Memory B cell (primary cell): ENCODE data around the gene HECA.
"Not testable (repeated sequence)": the region's sequence is repeated elsewhere in the genome, so short reads cannot be mapped to it uniquely, and the experiment has no call there.

Source experiments
- ATAC-seq: fragments of 150-1000 bp; cut with Tn5 transposase; 2 replicates; pipeline ENCODE4 v1.10.0; 2021; ENCODE audit warnings: low read depth, mild to moderate bottlenecking, moderate library complexity
- DNase-seq, 2 donors: peaks; one replicate each; pipeline ENCODE4 v3.0.0; 2022; ENCODE audit warnings: low spot score in 2 of 2
- H3K27ac Mint-ChIP-seq: one replicate; pipeline ENCODE4 v1.8.0; 2022; ENCODE audit warnings: mild to moderate bottlenecking, moderate library complexity, mixed read lengths
- H3K27me3 Mint-ChIP-seq: one replicate; pipeline ENCODE4 v1.8.0; 2022; ENCODE audit warnings: mixed read lengths
- H3K36me3 Mint-ChIP-seq: one replicate; pipeline ENCODE4 v1.8.0; 2022; ENCODE audit warnings: mild to moderate bottlenecking, mixed read lengths
- H3K4me1 Mint-ChIP-seq: one replicate; pipeline ENCODE4 v1.8.0; 2022; ENCODE audit warnings: mixed read lengths
- H3K4me3 Mint-ChIP-seq: one replicate; pipeline ENCODE4 v1.8.0; 2022; ENCODE audit warnings: mild to moderate bottlenecking, moderate library complexity, mixed read lengths
- H3K9me3 Mint-ChIP-seq: one replicate; pipeline ENCODE4 v1.8.0; 2022; ENCODE audit warnings: mixed read lengths

The HECA gene, protein sequence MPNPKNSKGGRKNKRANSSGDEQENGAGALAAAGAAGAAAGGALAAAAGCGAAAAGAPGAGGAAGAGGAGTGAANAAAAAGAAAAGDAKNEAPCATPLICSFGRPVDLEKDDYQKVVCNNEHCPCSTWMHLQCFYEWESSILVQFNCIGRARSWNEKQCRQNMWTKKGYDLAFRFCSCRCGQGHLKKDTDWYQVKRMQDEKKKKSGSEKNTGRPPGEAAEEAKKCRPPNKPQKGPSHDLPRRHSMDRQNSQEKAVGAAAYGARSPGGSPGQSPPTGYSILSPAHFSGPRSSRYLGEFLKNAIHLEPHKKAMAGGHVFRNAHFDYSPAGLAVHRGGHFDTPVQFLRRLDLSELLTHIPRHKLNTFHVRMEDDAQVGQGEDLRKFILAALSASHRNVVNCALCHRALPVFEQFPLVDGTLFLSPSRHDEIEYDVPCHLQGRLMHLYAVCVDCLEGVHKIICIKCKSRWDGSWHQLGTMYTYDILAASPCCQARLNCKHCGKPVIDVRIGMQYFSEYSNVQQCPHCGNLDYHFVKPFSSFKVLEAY

DNA sequence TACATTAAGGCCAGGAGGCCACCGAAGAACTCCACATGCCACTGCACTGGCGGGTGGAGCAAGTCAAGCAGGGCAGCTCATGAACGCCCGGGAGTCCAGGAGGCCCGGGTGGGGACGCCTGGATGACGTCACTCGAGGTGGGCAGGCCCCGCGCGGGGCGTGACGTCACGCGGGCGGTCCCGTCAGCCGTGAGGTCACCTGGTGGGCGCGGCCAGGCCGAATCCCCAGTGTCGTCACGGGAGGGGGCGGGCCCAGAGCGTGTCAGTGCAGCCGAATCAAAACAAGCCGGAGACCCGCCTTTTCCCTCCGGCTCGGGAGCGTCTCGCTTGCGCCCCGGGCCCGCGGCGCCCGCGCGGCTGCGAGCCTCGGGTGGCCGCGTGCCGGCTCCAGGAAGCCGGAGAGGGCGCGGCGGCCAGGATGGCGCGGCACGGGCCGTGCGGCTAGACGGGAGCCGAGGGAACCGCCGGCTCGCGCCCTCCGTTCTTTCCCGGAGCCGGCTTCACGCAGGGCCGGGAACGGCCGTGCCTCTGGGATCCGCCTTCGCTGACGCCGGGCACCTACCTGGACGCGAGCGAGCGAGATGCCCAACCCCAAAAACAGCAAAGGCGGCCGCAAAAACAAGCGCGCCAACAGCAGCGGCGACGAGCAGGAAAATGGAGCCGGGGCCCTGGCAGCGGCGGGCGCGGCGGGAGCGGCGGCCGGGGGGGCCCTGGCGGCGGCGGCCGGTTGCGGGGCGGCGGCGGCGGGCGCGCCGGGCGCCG lies at the start of gene HECA:
Gene HECA, plus strand, starts transcription at position 264 of the 761 bp plus-strand sequence. Its CDS starts 317 bp downstream, at position 581.
- Mint-ChIP-seq H3K27me3 (no peaks in the 10 kb centered on the region), H3K27ac (peak within 1 kb of the TSS; percentile 100), H3K9me3 (no peaks in the 10 kb centered on the region), H3K4me3 (peak within 1 kb of the TSS; percentile 87), H3K36me3 (peaks cover 15% of the 10 kb centered on the region), H3K4me1 (peaks cover 55% of the 10 kb centered on the region)
- peak; percentile 100 for DNase-seq
- peak; percentile 73 for ATAC-seq

DNA sequence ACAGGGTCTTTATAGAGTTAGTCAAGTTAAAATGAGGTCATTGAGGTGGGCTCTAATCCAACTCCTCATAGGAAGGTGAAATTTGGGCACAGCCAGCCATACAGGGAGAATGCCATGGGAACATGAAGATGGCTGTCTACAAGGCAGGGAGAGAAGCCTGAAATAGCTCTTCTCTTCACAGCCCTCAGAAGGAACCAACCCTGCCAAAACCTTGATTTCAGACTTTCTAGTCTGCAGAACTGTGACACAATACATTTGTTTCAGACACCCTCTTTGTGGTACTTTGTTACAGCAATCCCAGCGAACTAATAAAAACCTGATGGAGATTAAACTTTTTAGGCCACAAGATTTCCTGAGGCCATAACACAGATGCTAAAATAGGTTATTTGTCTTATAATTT lies 43.1 kb upstream of the HECA start:
- ATAC-seq (no peak), DNase-seq (no peak)
- H3K27ac Mint-ChIP-seq = no peak overlapping the region
- H3K36me3 Mint-ChIP-seq = no peaks in the 10 kb centered on the region
- H3K4me1 Mint-ChIP-seq = peaks cover 2% of the 10 kb centered on the region
- H3K4me3 Mint-ChIP-seq = no peak overlapping the region
- H3K9me3 Mint-ChIP-seq = peaks cover 1% of the 10 kb centered on the region
- H3K27me3 Mint-ChIP-seq = peaks cover 1% of the 10 kb centered on the region

DNA sequence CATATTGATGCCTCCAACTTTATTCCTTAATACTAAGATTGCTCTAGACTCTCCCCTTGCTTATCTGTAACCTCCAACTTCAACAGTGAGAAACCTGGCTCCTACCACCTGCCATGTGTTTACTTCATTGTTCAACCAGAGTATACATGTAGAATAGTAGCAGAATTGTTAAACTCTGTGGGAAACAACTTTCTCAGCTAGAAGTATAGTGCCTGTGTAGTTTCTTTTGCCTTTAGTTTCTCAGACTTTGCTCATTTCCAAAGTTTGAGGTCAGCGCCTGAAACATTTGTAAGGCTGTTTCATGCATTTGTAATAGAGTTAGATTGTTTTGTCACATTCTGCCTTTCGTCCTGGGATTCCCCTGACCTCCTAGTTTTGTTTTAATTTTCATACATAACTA lies 34.9 kb upstream of the HECA start:
- no peak overlapping the region for H3K4me3 Mint-ChIP-seq
- H3K4me1 Mint-ChIP-seq = no peaks in the 10 kb centered on the region
- H3K27me3 Mint-ChIP-seq = peaks cover 6% of the 10 kb centered on the region
- H3K9me3 Mint-ChIP-seq = no peaks in the 10 kb centered on the region
- no peak overlapping the region for H3K27ac Mint-ChIP-seq
- no peaks in the 10 kb centered on the region for H3K36me3 Mint-ChIP-seq
- ATAC-seq (no peak), DNase-seq (no peak)

DNA sequence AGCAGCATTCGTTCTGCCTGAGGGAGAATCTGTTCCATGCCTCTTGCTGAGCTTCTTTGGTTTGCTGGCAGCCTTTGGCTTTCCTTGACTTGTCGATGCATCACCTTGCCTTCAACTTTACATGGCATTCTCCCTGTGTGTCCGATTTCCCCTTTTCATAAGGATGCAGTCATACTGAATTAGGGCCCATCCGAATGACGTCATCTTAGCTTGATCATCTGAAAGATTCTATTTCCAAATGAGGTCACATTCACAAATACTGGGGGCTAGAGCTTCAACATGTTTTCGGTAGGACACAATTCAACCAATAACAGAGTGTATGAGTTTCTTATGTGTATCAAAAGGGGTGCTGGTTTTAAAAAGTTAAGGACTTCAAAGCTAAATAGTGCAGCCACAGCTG lies 27.8 kb upstream of the HECA start:
- H3K4me3 Mint-ChIP-seq = no peak overlapping the region
- ATAC-seq (no peak), DNase-seq (no peak)
- H3K36me3 Mint-ChIP-seq = no peaks in the 10 kb centered on the region
- peaks cover 5% of the 10 kb centered on the region for H3K4me1 Mint-ChIP-seq
- H3K9me3 Mint-ChIP-seq = no peaks in the 10 kb centered on the region
- no peak overlapping the region for H3K27ac Mint-ChIP-seq
- H3K27me3 Mint-ChIP-seq = no peaks in the 10 kb centered on the region

DNA sequence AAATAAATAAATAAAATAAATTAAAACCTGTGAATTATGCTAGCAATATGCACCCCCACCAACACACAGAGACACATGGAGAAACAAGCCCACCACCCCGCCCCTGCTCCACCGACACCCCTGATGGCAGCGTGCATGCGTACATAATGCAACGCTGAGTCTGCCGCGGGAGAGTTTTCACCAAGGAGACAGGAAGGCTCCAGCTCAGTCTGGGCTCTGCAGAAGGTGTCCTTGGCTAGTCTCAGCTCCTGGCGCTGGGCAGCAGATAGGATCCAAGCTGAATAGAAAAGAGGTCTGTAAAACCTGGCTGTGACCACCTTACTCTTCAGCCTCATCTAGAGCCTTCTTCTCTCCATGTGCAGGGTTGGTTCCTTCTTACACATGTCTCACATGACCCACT lies 26.5 kb upstream of the HECA start:
- peaks cover 5% of the 10 kb centered on the region for H3K4me1 Mint-ChIP-seq
- H3K9me3 Mint-ChIP-seq = no peaks in the 10 kb centered on the region
- no peaks in the 10 kb centered on the region for H3K27me3 Mint-ChIP-seq
- no peaks in the 10 kb centered on the region for H3K36me3 Mint-ChIP-seq
- DNase-seq (no peak), ATAC-seq (no peak)
- H3K27ac Mint-ChIP-seq = no peak overlapping the region
- H3K4me3 Mint-ChIP-seq = no peak overlapping the region

DNA sequence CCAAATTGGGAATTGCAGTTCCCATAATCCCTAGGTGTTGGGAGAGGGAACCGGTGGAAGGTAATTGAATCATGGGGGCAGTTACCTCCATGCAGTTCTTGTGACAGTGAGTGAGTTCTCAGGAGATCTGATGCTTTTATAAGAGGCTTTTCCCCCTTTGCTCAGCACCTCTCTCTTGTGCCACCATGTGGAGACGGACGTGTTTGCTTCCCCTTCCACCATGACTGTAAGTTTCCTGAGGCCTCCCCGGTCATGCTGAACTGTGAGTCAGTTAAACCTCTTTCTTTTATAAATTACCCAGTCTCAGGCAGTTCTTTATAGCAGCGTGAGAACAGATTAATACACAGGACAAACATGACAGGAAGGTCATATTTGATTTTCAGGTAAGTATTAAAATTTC lies 25.3 kb upstream of the HECA start:
- H3K36me3 Mint-ChIP-seq = no peaks in the 10 kb centered on the region
- ATAC-seq = no peak
- no peaks in the 10 kb centered on the region for H3K27me3 Mint-ChIP-seq
- H3K4me3 Mint-ChIP-seq = no peak overlapping the region
- no peaks in the 10 kb centered on the region for H3K9me3 Mint-ChIP-seq
- H3K27ac Mint-ChIP-seq = no peak overlapping the region
- H3K4me1 Mint-ChIP-seq = peaks cover 5% of the 10 kb centered on the region
- peak in 1 of 2 donors; percentile 12 for DNase-seq

DNA sequence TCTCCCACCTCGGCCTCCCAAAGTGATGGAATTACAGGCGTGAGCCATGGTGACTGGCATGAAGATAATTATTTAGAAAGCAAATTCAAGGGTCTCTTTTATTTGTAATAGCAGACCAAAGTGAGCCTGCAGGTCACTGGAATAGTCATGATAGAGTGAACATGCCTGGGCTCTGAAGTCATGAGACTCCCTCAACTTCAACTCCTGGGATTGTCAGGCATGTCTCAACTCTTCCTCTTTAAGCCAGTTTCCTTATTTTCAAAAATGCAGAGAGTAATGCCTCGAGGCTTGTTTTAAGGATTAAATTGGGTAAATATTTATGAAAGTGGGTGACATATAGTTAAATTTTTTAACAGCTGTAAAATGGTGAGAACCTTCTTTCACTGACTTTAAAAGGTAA lies 22.7 kb upstream of the HECA start:
- H3K36me3 Mint-ChIP-seq = no peaks in the 10 kb centered on the region
- peaks cover 5% of the 10 kb centered on the region for H3K27me3 Mint-ChIP-seq
- peaks cover 5% of the 10 kb centered on the region for H3K4me1 Mint-ChIP-seq
- no peak overlapping the region for H3K4me3 Mint-ChIP-seq
- H3K27ac Mint-ChIP-seq = no peak overlapping the region
- no peak for DNase-seq
- H3K9me3 Mint-ChIP-seq = no peaks in the 10 kb centered on the region
- ATAC-seq = no peak

DNA sequence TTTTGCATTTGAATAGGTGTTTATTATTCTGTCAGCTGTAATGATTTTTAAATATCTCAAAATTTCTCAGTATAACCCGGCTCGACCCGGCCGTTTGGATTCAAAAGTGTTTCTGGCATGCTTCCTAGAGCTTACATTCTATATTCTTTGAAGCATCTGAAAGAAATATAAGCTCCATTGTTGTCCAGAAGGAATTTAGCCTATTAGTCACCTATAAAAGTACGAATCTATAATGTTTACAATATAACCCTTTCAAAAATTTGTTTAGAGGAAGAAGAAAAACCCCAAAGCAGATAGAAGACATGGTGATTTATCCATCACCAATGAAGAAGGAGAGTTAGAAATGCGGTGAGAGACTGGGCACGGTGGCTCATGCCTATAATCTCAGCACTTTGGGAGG lies 22.3 kb upstream of the HECA start:
- H3K36me3 Mint-ChIP-seq = no peaks in the 10 kb centered on the region
- peaks cover 5% of the 10 kb centered on the region for H3K4me1 Mint-ChIP-seq
- H3K27me3 Mint-ChIP-seq = peaks cover 5% of the 10 kb centered on the region
- DNase-seq (no peak), ATAC-seq (no peak)
- no peak overlapping the region for H3K27ac Mint-ChIP-seq
- H3K4me3 Mint-ChIP-seq = no peak overlapping the region
- H3K9me3 Mint-ChIP-seq = no peaks in the 10 kb centered on the region

DNA sequence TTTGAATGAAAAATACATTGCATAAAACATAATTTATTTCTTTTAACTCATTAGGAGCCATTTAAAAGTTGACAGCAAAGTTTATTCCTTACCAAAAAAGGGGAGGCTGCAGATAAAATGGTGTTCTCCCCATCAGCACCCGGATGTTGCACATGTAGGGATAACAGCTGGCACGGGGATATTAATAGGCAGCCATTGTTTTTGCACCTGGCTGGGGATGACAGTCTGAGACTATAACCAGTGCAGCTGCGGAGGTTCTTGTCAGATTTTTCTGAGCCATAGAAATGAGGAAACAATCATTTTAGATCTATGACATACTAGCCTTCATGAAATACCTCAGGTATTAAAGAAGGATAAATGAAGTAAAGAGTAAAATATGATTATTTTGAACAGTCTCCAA lies 20.1 kb upstream of the HECA start:
- Mint-ChIP-seq H3K9me3 (peaks cover under 1% of the 10 kb centered on the region), H3K27me3 (peaks cover 5% of the 10 kb centered on the region), H3K36me3 (no peaks in the 10 kb centered on the region), H3K4me1 (no peaks in the 10 kb centered on the region), H3K4me3 (no peak overlapping the region), H3K27ac (no peak overlapping the region)
- DNase-seq = no peak
- ATAC-seq = peak; percentile 38

DNA sequence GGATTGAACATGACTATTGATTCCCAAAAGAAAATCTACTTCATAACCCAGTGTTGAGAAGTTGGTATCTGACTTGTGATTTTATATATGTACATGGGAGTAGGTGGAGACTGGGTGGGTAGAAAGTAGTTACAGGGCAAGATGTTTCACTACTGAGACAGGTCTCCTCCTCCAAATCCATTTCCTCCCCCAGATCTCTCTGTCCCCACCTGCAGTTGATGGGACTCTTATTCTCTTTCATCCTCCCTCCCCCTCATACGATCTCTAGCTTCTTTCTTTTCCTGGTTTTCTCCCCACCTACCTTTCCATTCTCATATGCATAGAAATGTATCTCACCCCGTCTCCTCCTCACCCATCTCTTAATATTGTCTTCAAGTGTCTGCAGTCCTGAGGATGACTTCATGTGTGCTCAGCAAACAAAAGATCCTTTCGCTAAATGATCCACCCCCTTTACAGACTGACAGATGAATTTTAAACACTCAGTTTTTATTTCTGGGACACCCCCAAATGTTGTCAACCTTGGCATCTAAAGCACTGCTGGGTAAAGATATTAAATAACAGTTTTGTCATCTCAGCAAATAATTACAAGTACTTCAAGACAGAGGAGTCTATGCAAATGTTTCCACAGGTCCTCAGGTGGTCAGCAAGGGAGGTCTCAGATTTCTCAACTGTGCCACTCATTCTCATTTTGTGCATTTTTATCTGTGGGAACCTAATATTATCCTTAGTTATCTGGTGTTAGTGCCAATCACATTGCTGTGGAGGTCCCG lies 18.7 kb upstream of the HECA start:
- Mint-ChIP-seq H3K27ac (peak overlapping the region; percentile 21), H3K4me1 (no peaks in the 10 kb centered on the region), H3K4me3 (no peak overlapping the region), H3K9me3 (peaks cover 6% of the 10 kb centered on the region), H3K36me3 (no peaks in the 10 kb centered on the region), H3K27me3 (peaks cover 5% of the 10 kb centered on the region)
- ATAC-seq = no peak
- no peak for DNase-seq

DNA sequence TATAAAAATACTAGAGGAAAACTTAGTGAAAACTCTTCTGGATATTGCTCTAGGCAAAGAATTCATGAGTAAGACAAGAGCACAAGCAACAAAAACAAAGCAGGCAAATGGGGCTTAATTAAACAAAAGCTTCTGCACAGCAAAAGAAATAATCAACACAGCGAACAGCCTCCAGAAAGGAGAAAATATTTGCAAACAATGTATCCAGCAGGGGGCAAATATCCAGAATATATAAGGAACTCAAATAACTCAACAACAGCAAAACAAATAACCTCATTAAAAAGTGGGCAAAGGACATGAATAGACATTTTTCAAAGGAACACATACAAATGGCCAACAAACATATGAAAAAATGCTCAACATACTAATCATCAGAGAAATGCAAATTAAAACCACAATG lies 17.1 kb upstream of the HECA start:
- Mint-ChIP-seq H3K36me3 (peaks cover under 1% of the 10 kb centered on the region), H3K9me3 (peaks cover 6% of the 10 kb centered on the region), H3K4me3 (no peak overlapping the region), H3K27ac (no peak overlapping the region), H3K27me3 (peaks cover 5% of the 10 kb centered on the region), H3K4me1 (peaks cover 2% of the 10 kb centered on the region)
- no peak for ATAC-seq
- no peak for DNase-seq

DNA sequence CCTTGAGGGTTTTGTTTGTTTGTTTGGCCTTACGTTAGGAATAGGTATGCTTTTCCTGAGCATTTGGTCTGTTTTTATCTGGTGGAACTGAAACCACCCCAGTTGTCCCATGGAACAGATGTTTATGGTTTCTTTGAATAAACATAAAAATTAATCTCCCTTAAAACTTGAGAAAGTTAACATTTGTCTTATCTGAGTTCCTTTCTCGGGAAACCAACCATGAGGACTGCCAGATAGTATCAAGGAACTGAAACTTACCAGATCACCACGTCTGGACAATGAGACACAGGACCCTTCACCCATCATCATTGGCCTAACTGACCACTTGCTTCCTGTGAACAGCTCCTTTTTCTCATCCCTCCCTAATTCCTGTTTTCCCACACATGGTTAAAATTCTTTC lies 15.3 kb upstream of the HECA start:
- Mint-ChIP-seq H3K36me3 (peaks cover 2% of the 10 kb centered on the region), H3K27me3 (peaks cover 5% of the 10 kb centered on the region), H3K27ac (no peak overlapping the region), H3K4me1 (peaks cover 14% of the 10 kb centered on the region), H3K4me3 (no peak overlapping the region), H3K9me3 (peaks cover 6% of the 10 kb centered on the region)
- no peak for ATAC-seq
- no peak for DNase-seq

DNA sequence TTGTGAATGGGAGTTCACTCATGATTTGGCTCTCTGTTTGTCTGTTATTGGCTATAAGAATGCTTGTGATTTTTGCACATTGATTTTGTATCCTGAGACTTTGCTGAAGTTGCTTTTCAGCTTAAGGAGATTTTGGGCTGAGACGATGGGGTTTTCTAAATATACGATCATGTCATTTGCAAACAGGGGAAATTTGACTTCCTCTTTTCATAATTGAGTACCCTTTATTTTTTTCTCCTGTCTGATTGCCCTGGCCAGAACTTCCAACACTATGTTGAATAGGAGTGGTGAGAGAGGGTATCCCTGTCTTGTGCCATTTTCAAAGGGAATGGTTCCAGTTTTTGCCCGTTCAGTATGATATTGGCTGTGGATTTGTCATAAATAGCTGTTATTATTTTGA lies 12.1 kb upstream of the HECA start:
- Mint-ChIP-seq H3K27ac (peak overlapping the region; percentile 58), H3K4me1 (peaks cover 29% of the 10 kb centered on the region), H3K4me3 (peak overlapping the region; percentile 34)
- not testable (repeated sequence) for H3K36me3 Mint-ChIP-seq, DNase-seq, H3K27me3 Mint-ChIP-seq, H3K9me3 Mint-ChIP-seq, ATAC-seq
